ENCODE data around the gene HNF1B. TPM values are rescaled to one million over a fixed set of nuclear protein-coding genes. Genes with fewer than 3 reads are reported as not detected.

Gene HNF1B
- total and polyA plus RNA-seq, 10 of the 15 experiments (the other 5 are each of a cell fraction or from before 2014, with no cell fraction given), result 0.51 to 12.7 (median 1.9) TPM

DNA sequence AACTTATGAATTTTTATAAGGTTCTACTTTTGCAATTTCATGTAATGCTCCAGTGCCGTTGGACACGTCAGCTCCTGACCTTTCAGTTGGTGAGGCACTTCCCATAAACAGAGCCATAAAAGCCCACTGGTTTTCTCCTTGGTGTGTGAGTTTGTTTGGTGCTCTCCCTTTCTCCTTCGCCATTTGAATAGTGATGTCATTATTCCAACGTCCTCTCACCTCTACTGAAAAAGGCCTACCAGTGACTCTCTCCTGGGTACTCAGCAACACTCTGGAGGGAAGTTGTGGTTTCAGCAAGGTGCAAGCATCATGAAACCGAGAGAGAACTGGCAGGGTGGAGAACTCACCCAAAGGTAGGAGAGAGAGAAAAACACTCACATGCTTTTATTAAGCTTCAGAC, 29.6 kb upstream of the HNF1B start (continued):
- TF ChIP-seq, protein P1, sequence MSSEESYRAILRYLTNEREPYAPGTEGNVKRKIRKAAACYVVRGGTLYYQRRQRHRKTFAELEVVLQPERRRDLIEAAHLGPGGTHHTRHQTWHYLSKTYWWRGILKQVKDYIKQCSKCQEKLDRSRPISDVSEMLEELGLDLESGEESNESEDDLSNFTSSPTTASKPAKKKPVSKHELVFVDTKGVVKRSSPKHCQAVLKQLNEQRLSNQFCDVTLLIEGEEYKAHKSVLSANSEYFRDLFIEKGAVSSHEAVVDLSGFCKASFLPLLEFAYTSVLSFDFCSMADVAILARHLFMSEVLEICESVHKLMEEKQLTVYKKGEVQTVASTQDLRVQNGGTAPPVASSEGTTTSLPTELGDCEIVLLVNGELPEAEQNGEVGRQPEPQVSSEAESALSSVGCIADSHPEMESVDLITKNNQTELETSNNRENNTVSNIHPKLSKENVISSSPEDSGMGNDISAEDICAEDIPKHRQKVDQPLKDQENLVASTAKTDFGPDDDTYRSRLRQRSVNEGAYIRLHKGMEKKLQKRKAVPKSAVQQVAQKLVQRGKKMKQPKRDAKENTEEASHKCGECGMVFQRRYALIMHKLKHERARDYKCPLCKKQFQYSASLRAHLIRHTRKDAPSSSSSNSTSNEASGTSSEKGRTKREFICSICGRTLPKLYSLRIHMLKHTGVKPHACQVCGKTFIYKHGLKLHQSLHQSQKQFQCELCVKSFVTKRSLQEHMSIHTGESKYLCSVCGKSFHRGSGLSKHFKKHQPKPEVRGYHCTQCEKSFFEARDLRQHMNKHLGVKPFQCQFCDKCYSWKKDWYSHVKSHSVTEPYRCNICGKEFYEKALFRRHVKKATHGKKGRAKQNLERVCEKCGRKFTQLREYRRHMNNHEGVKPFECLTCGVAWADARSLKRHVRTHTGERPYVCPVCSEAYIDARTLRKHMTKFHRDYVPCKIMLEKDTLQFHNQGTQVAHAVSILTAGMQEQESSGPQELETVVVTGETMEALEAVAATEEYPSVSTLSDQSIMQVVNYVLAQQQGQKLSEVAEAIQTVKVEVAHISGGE (CRISPR knock-in tag; IDR thresholded peaks at IDR 0.05), result no peak
- TF ChIP-seq BHLHE40 (IDR thresholded peaks at IDR 0.05; ENCODE audit: borderline replicate concordance in 1 of 2, low read depth in 2 of 2, low read length in 1 of 2), result peak; percentile 51 to 72
- TF ChIP-seq CHD2 (IDR thresholded peaks at IDR 0.05; ENCODE audit: borderline replicate concordance, low read depth, low read length), result peak; percentile 83; the same call in 1 of the 2 replicates
- no peak for TF ChIP-seq STAT3 (IDR thresholded peaks at IDR 0.05; ENCODE audit: low read depth, low read length)
- TF ChIP-seq GATAD2B (conservative IDR thresholded peaks at IDR 0.05; ENCODE audit: low read depth), result peak; percentile 81
- TF ChIP-seq, protein P2, sequence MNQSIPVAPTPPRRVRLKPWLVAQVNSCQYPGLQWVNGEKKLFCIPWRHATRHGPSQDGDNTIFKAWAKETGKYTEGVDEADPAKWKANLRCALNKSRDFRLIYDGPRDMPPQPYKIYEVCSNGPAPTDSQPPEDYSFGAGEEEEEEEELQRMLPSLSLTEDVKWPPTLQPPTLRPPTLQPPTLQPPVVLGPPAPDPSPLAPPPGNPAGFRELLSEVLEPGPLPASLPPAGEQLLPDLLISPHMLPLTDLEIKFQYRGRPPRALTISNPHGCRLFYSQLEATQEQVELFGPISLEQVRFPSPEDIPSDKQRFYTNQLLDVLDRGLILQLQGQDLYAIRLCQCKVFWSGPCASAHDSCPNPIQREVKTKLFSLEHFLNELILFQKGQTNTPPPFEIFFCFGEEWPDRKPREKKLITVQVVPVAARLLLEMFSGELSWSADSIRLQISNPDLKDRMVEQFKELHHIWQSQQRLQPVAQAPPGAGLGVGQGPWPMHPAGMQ (IDR thresholded peaks at IDR 0.05; ENCODE audit: borderline replicate concordance), result no peak; the same call in 1 of the 2 replicates
- no peak for TF ChIP-seq ASH2L (IDR thresholded peaks at IDR 0.05; ENCODE audit: borderline replicate concordance, low read depth)
- no peak for TF ChIP-seq SMAD5 (IDR thresholded peaks at IDR 0.05; ENCODE audit: low read depth)
- TF ChIP-seq, protein P3, sequence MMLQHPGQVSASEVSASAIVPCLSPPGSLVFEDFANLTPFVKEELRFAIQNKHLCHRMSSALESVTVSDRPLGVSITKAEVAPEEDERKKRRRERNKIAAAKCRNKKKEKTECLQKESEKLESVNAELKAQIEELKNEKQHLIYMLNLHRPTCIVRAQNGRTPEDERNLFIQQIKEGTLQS (IDR thresholded peaks at IDR 0.05; ENCODE audit: borderline replicate concordance, extremely low read depth, low read depth, low read length), result no peak
- peak in 1 of 2 experiments; percentile 79; a peak in 2 of 4 replicates for TF ChIP-seq ETV6 (conservative IDR thresholded peaks at IDR 0.05 in 1 of 2, IDR thresholded peaks at IDR 0.05 in 1 of 2; ENCODE audit: borderline replicate concordance in 1 of 2, low read depth in 1 of 2)
- peak; percentile 99 for TF ChIP-seq ATF7 (IDR thresholded peaks at IDR 0.05; ENCODE audit: low read depth)
- TF ChIP-seq TCF12 (IDR thresholded peaks at IDR 0.05; ENCODE audit: low read depth, low read length), result 0 out of 2 replicates have a peak, but pooled peaks have one; percentile 54
- TF ChIP-seq HCFC1 (IDR thresholded peaks at IDR 0.05; ENCODE audit: low read length), result no peak
- no peak for TF ChIP-seq CEBPB (IDR thresholded peaks at IDR 0.05; ENCODE audit: borderline replicate concordance in 1 of 2, low read depth in 2 of 2, low read length in 2 of 2)
- no peak for TF ChIP-seq SUPT20H (IDR thresholded peaks at IDR 0.05; ENCODE audit: borderline replicate concordance, control insufficient read depth, low read depth, low read length)
- TF ChIP-seq, protein P4, sequence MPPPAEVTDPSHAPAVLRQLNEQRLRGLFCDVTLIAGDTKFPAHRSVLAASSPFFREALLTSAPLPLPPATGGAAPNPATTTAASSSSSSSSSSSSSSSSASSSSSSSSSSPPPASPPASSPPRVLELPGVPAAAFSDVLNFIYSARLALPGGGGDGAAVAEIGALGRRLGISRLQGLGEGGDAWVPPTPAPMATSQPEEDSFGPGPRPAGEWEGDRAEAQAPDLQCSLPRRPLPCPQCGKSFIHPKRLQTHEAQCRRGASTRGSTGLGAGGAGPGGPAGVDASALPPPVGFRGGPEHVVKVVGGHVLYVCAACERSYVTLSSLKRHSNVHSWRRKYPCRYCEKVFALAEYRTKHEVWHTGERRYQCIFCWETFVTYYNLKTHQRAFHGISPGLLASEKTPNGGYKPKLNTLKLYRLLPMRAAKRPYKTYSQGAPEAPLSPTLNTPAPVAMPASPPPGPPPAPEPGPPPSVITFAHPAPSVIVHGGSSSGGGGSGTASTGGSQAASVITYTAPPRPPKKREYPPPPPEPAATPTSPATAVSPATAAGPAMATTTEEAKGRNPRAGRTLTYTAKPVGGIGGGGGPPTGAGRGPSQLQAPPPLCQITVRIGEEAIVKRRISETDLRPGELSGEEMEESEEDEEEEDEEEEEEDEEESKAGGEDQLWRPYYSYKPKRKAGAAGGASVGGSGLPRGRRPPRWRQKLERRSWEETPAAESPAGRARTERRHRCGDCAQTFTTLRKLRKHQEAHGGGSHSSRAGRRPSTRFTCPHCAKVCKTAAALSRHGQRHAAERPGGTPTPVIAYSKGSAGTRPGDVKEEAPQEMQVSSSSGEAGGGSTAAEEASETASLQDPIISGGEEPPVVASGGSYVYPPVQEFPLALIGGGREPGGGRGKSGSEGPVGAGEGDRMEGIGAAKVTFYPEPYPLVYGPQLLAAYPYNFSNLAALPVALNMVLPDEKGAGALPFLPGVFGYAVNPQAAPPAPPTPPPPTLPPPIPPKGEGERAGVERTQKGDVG (CRISPR knock-in tag; IDR thresholded peaks at IDR 0.05), result no peak
- no peak for TF ChIP-seq TARDBP (IDR thresholded peaks at IDR 0.05; ENCODE audit: borderline replicate concordance)
- TF ChIP-seq, protein P5, sequence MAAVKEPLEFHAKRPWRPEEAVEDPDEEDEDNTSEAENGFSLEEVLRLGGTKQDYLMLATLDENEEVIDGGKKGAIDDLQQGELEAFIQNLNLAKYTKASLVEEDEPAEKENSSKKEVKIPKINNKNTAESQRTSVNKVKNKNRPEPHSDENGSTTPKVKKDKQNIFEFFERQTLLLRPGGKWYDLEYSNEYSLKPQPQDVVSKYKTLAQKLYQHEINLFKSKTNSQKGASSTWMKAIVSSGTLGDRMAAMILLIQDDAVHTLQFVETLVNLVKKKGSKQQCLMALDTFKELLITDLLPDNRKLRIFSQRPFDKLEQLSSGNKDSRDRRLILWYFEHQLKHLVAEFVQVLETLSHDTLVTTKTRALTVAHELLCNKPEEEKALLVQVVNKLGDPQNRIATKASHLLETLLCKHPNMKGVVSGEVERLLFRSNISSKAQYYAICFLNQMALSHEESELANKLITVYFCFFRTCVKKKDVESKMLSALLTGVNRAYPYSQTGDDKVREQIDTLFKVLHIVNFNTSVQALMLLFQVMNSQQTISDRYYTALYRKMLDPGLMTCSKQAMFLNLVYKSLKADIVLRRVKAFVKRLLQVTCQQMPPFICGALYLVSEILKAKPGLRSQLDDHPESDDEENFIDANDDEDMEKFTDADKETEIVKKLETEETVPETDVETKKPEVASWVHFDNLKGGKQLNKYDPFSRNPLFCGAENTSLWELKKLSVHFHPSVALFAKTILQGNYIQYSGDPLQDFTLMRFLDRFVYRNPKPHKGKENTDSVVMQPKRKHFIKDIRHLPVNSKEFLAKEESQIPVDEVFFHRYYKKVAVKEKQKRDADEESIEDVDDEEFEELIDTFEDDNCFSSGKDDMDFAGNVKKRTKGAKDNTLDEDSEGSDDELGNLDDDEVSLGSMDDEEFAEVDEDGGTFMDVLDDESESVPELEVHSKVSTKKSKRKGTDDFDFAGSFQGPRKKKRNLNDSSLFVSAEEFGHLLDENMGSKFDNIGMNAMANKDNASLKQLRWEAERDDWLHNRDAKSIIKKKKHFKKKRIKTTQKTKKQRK (IDR thresholded peaks at IDR 0.05; ENCODE audit: low read depth, low read length), result no peak
